GM19438 (cell line): ENCODE data around the gene ZNF184.

Source experiments
- ATAC-seq: cut with Tn5 transposase; IDR thresholded peaks from one replicate; pipeline ENCODE4 v1.9.1; 2021; ENCODE audit warnings: low read depth; ENCODE audit not compliant: unreplicated experiment

Gene ZNF184

GRCh38 chr6:27479319-27480182, 6.6 kb upstream of the ZNF184 start:
- peak; percentile 57 for ATAC-seq

- peak; percentile 41 for ATAC-seq
These were observed 5.9 kb upstream of the ZNF184 start for GRCh38 chr6:27478706-27479318.

DNA sequence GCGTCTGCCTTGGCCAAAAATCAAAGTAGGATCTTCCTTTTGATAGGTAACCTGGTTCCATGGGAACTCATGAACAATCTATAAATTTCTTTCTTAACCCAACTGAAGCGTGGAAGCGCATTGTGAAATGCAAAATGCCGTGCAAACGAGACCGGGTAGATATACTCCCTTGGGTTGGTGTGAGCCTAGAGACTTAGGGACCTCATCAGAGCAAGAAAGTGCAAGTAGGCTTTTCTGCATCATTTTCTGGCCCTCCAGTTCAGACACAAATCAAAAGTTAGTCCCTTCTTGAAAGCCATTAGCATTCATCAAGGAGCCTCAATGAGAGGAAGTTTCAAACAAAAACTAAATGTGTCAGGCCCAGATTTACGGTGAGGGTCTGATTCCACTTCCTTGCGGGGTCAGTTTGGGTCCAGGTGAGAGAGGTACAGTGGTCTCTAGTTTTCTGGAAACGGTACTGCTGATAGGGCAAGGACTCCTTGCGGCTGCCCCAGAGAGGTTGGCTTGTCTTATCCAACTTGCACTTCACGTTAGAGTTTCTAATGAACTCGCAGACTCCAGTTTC, 5.3 kb upstream of the ZNF184 start:
- peak; percentile 9 for ATAC-seq

- no peak for ATAC-seq
These were observed 4.6 kb upstream of the ZNF184 start for GRCh38 chr6:27477318-27478013.

- ATAC-seq: no peak
These were observed 3.2 kb upstream of the ZNF184 start for GRCh38 chr6:27476090-27476489.

DNA sequence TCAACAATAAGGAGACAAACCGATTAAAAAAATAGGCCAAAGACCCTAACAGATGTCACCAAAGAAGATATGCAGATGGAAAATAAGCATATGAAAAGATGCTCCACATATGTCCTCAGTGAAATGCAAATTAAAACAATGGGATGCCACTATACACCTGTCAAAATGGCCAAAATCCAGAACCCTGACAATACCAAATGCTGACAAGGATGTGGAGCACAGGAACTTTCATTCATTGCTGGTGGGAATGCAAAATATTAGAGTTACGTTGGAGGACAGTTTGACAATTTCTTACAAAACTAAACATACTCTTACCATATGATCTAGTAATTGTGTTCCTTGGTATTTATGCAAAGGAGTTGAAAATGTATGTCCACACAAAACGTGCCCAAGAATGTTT, 1.8 kb upstream of the ZNF184 start:
- no peak for ATAC-seq

DNA sequence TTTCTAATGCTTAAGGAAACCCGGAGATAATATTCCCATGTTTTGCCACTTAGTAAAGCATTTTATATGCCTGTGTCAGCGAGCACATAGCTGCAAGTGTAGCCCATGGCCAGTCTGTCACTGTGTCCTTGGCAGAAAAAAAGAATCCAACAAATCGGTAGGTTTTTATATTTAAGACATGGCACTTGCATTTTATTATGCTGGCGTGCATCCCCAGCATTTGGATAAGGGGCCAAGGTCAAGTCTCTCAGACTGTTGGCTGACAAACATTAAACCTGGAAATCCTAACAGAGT, 1.2 kb upstream of the ZNF184 start:
- ATAC-seq: no peak

DNA sequence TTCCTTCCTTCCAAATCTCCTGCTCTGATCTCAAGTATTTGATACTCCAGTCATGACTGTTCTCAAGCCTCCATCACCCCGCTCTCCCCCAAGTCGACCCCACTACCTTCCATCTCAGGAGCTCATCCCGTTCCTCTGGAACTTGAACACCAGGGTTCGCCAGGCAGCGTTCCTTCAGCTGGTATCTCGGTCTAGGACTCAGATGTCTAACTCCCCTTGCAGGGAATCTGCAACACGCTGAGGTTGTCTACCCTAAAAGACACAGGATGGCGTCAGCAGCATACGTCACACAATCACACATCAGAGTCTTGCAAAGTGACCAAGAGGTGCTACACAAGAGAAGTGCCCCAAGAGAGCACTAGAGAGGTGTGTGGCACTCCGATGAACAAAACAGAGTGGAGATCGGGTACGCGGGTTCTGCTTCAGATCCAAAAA, 706 bp downstream of the ZNF184 start:
- ATAC-seq: peak; percentile 38

GRCh38 chr6:27471365-27472115, 1.4 kb downstream of the ZNF184 start:
- no peak for ATAC-seq

GRCh38 chr6:27470023-27470422, 2.9 kb downstream of the ZNF184 start:
- ATAC-seq: no peak

DNA sequence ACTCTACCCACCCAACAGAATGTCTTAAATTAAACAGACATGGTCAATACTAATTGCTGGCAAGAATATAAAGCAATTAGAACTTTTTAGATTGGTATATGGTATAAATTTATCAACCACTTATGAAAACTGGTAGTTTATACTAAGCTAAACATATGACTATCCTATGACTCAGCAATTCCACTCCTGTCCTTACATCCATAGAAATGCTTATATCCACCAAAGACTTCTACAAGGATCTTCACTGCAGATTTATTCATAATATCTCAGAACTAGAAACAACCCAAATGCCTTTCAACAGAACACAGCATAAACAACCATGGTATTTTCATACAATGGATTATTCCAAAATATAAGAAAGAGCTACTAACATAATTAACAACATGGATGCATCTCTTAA, 4.6 kb downstream of the ZNF184 start:
- no peak for ATAC-seq

- ATAC-seq: no peak
These were observed 20.4 kb downstream of the ZNF184 start for GRCh38 chr6:27452496-27452897.

GRCh38 chr6:27451660-27452390, 21.1 kb downstream of the ZNF184 start:
- no peak for ATAC-seq

DNA sequence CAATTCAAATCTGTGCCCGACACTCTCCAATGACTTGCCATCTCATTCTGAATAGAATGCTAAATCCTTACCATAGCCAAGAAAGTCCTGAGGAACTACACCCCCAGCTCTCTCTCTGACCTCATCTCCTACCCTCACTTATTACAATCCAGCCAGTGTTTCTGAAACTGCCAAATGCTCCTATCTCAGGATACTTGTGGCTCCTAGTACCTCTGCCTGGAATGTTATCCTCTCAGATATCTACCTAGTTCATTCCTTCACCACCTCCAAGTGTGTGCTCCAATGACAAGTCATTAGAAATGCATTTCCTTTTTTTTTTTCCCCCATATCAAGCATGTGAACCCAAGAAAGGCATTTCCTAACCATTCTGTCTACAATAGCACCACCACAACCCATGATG, 24.4 kb downstream of the ZNF184 start:
- no peak for ATAC-seq

DNA sequence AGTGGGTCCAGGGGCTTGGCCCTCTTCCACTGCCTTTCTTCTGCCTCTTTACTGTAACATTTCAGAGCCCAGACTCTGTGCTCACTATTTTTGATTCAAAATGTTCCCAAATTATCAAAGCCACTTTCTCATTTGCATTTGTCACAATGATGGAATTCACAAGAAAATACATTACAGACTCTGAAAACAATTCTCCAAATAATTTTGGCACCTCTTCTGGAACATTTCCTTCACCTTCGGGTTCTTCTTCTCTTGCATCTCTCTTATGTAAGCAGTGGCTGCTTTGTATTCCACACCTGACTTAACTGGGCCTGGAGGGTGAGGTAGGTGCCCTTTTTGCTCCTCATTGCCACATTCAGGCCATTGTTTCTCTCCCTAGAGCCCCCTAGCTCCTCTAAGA, 30.0 kb downstream of the ZNF184 start:
- ATAC-seq: no peak

DNA sequence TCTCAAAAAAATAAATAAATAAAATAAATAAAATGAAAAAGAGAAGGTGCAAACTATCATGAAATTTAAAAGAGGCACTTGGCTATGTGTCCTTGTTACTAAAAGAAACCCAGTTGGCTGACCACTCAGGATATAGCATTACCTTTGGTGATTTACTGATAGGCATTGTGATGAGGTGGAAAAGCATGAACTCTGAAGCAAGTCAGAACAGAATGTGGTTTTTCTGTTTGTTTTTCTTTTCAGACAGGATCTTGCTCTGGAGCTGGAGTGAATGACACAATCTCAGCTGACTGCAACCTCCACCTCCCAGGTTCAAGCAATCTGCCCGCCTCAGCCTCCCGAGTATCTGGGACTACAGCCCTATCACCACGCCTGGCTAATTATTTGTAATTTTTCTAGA, 31.9 kb downstream of the ZNF184 start:
- ATAC-seq: no peak

- ATAC-seq: no peak
These were observed 33.5 kb downstream of the ZNF184 start for GRCh38 chr6:27439371-27439770.

DNA sequence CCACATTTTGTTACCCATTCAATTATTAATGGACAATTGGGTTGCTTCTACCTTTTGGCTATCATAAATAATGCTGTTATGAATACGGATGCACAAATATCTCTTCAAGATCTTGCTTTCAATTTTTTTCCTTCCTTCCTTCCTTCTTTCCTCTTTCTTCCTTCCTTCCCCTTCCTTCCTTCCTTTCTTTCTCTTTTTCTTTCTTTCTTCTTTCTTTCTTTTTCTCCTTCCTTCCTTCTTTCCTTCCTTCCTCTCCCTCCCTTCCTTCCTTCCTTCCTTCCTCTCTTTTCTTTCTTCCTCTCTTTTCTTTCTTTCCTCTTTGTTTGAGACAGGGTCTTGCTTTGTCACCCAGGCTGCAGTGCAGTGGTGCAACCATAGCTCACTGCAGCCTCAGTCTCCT, 39.2 kb downstream of the ZNF184 start:
- no peak for ATAC-seq

DNA sequence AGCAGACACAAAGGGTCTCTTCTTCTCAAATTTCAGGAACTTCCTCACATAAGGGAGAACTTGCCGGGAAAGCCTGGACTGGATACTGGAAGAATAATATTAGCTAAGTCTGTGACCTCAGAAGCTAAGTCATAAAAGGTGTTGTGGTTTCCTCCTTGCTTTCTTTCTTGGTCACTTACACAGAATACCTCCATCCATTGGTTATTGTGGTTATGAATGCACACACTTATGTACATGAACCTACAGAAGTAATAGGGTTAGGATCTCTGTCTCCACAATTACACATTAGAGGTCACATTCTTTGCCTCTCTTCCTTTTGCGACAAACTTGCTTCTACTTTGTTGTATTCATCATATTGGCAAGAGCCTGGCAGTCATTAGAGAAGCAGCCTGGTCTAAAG, 43.9 kb downstream of the ZNF184 start:
- no peak for ATAC-seq

GRCh38 chr6:27428502-27428901, 44.4 kb downstream of the ZNF184 start:
- no peak for ATAC-seq
